DMS153 treated with DMSO at 0.1 percent for 48 hours (cell line): ENCODE data around the gene TMEM143.
A peak's percentile ranks its signal among the peaks of the same experiment; 100 is the strongest.
"Not testable (repeated sequence)": the region's sequence is repeated elsewhere in the genome, so short reads cannot be mapped to it uniquely, and the experiment has no call there.

ENCODE experiments used
- DNase-seq: peaks from one replicate; lab custom pipeline; 2025; ENCODE audit not compliant: unreplicated experiment; lab: John Stamatoyannopoulos, UW

The TMEM143 gene

GRCh38 chr19:48297975-48298374 is 65.8 kb downstream of the TMEM143 start:
- DNase-seq: no peak

- no peak for DNase-seq
Observed at GRCh38 chr19:48296963-48297734, 66.6 kb downstream of the TMEM143 start.

GRCh38 chr19:48295458-48295857 is 68.3 kb downstream of the TMEM143 start:
- DNase-seq: no peak

GRCh38 chr19:48292798-48293197 is 70.9 kb downstream of the TMEM143 start:
- no peak for DNase-seq

- DNase-seq: not testable (repeated sequence)
Observed at GRCh38 chr19:48291489-48291815, 72.3 kb downstream of the TMEM143 start.

- peak; percentile 2 for DNase-seq
Observed at GRCh38 chr19:48290771-48291488, 72.8 kb downstream of the TMEM143 start.

- no peak for DNase-seq
Observed at GRCh38 chr19:48290401-48290770, 73.4 kb downstream of the TMEM143 start.

- no peak for DNase-seq
Observed at GRCh38 chr19:48287748-48288147, 76.0 kb downstream of the TMEM143 start.

- no peak for DNase-seq
Observed at GRCh38 chr19:48284896-48285295, 78.8 kb downstream of the TMEM143 start.

- DNase-seq: no peak
Observed at GRCh38 chr19:48283908-48284307, 79.8 kb downstream of the TMEM143 start.
